OCI-LY1 (cell line): ENCODE measurements around the gene AKT3.

ENCODE experiments used
- CTCF ChIP-seq: fragments of 200-600 bp; sonication (generic), shearing (Covaris generic); IDR thresholded peaks from 2 replicates; pipeline ENCODE4 v1.5.1; 2017; ENCODE audit warnings: mild to moderate bottlenecking, antibody characterized with exemption, low read length, moderate library complexity, mixed read lengths
- EZH2 ChIP-seq: fragments of 200-600 bp; sonication (generic), shearing (Covaris generic); IDR thresholded peaks from 2 replicates; pipeline ENCODE4 v1.8.0; 2017; ENCODE audit warnings: borderline replicate concordance, mixed run types, mild to moderate bottlenecking, antibody characterized with exemption, low read length, moderate library complexity, mixed read lengths

- TF ChIP-seq CTCF (no peak), EZH2 (no peak)
These were observed 290.4 kb downstream of the AKT3 start for GRCh38 chr1:243559575-243560162.
